Fibroblast of pulmonary artery (primary cell): ENCODE results near the gene PSG4.
"Not testable (repeated sequence)": the region's sequence is repeated elsewhere in the genome, so short reads cannot be mapped to it uniquely, and the experiment has no call there.

Experiments
- DNase-seq: peaks from one replicate; pipeline ENCODE4 v3.0.0-alpha.2; 2010; ENCODE audit warnings: low read depth
- H3K4me3 ChIP-seq: replicated peaks from 2 replicates; pipeline ENCODE4 v1.5.1; 2011; ENCODE audit warnings: low read depth, mild to moderate bottlenecking, control low read depth, low read length, moderate library complexity
- CTCF ChIP-seq: IDR thresholded peaks from 2 replicates; pipeline ENCODE4 v1.5.1; 2011; ENCODE audit warnings: mild to moderate bottlenecking, control low read depth, low read length, inconsistent platforms; ENCODE audit errors: missing control alignments

The PSG4 gene

GRCh38 chr19:43207991-43208390, 2.6 kb upstream of the PSG4 start:
- no peak overlapping the region for H3K4me3 ChIP-seq
- DNase-seq, result no peak

GRCh38 chr19:43207174-43207573, 1.7 kb upstream of the PSG4 start:
- not testable (repeated sequence) for DNase-seq

More at GRCh38 chr19:43207991-43208390, 2.6 kb upstream of the PSG4 start:
- no peak for TF ChIP-seq CTCF

GRCh38 chr19:43203611-43204010, 1.8 kb downstream of the PSG4 start:
- not testable (repeated sequence) for H3K4me3 ChIP-seq, DNase-seq

More at GRCh38 chr19:43207174-43207573, 1.7 kb upstream of the PSG4 start:
- not testable (repeated sequence) for H3K4me3 ChIP-seq

- not testable (repeated sequence) for DNase-seq, H3K4me3 ChIP-seq
Observed at GRCh38 chr19:43201891-43202290, 3.5 kb downstream of the PSG4 start.

GRCh38 chr19:43201337-43201801, 4.1 kb downstream of the PSG4 start:
- peak; percentile 7 for DNase-seq
- H3K4me3 ChIP-seq, result not testable (repeated sequence)

GRCh38 chr19:43198686-43199419, 6.6 kb downstream of the PSG4 start:
- not testable (repeated sequence) for H3K4me3 ChIP-seq, DNase-seq

- H3K4me3 ChIP-seq, DNase-seq: not testable (repeated sequence)
Observed at GRCh38 chr19:43197666-43198397, 7.6 kb downstream of the PSG4 start.

GRCh38 chr19:43194397-43194796, 11.0 kb downstream of the PSG4 start:
- H3K4me3 ChIP-seq, DNase-seq: not testable (repeated sequence)

GRCh38 chr19:43192381-43193155, 12.9 kb downstream of the PSG4 start:
- H3K4me3 ChIP-seq, DNase-seq: not testable (repeated sequence)

- peak; percentile 41 for TF ChIP-seq CTCF
- H3K4me3 ChIP-seq, result not testable (repeated sequence)
- peak; percentile 1 for DNase-seq
Observed at GRCh38 chr19:43188092-43188491, 17.3 kb downstream of the PSG4 start.

GRCh38 chr19:43186311-43186935, 19.0 kb downstream of the PSG4 start, which contains the start of gene PSG5:
TSS of gene PSG5 (minus strand) at chr19:43186536. CDS start at chr19:43186405, 131 bp downstream.
- not testable (repeated sequence) for DNase-seq, H3K4me3 ChIP-seq

- not testable (repeated sequence) for H3K4me3 ChIP-seq
- DNase-seq, result peak; percentile 51
Observed at GRCh38 chr19:43181869-43182771, 23.3 kb downstream of the PSG4 start.

GRCh38 chr19:43179569-43180147, 25.8 kb downstream of the PSG4 start:
- DNase-seq, H3K4me3 ChIP-seq: not testable (repeated sequence)

- not testable (repeated sequence) for DNase-seq, H3K4me3 ChIP-seq
Observed at GRCh38 chr19:43178577-43178976, 26.9 kb downstream of the PSG4 start.
